Left lung (tissue), 10 donors: ENCODE data around the gene GPC5. TPM values are rescaled to one million over a fixed set of nuclear protein-coding genes. Genes with fewer than 3 reads are reported as not detected.
"Not testable (repeated sequence)": the region's sequence is repeated elsewhere in the genome, so short reads cannot be mapped to it uniquely, and the experiment has no call there.

Experiments used
- ATAC-seq: fragments of 200-7000 bp; cut with Tn5 transposase; one replicate; pipeline ENCODE4 v1.9.1; 2020; ENCODE audit warnings: moderate library complexity
- DNase-seq, 4 donors: peaks; one replicate each; pipeline ENCODE4 v3.0.0-alpha.2; 2013 to 2020
- H3K27ac ChIP-seq, 2 donors: fragments of 200-600 bp; sonication (generic) in 1 of 2; one replicate each; pipeline versions ENCODE4 v1.5.0 to v1.8.0; 2020 to 2021
- H3K27me3 ChIP-seq, 2 donors: fragments of 200-600 bp; sonication (generic) in 1 of 2; one replicate each; pipeline versions ENCODE4 v1.5.0 to v1.8.0; 2020 to 2021
- H3K36me3 ChIP-seq, 2 donors: fragments of 200-600 bp; sonication (generic) in 1 of 2; one replicate each; pipeline versions ENCODE4 v1.5.0 to v1.8.0; 2020 to 2021
- H3K4me1 ChIP-seq, 2 donors: fragments of 200-600 bp; one replicate each; pipeline ENCODE4 v1.8.0; 2021
- H3K4me3 ChIP-seq, 2 donors: fragments of 200-600 bp; sonication (generic) in 1 of 2; one replicate each; pipeline versions ENCODE4 v1.5.0 to v1.8.0; 2020 to 2021; ENCODE audit warnings: mild to moderate bottlenecking in 1 of 2
- H3K9me3 ChIP-seq, 2 donors: fragments of 200-600 bp; sonication (generic) in 1 of 2; one replicate each; pipeline versions ENCODE4 v1.5.0 to v1.8.0; 2020 to 2021
- intact Hi-C, 2 donors: fragments of 100-400 bp; cut with DNase I; formaldehyde crosslinking; loops; one replicate each; pipeline versions ENCODE4 v1.11.2 to v1.14.2; 2022
- polyA plus RNA-seq, 6 donors: library from polyadenylated mRNA; unstranded; fragments of 120-200 nt; gene quantifications; one replicate each; pipeline ENCODE4 v1.2.1, GENCODE V29; 2013; ENCODE audit not compliant: insufficient read length in 6 of 6
- total RNA-seq, 2 donors: library from RNA; stranded (reverse); fragmentation: NEBNext Ultra II Directional; extraction: Animal tissue kit (Norgen Biotek cat#: 25700); gene quantifications; one replicate each; pipeline ENCODE4 v1.2.1, GENCODE V29; 2021
- TF ChIP-seq, protein P1 (sequence below), 2 donors: fragments of 200-600 bp; sonication (generic) in 1 of 2; IDR thresholded peaks; one replicate each; pipeline versions ENCODE4 v1.5.0 to v1.8.0; 2021; ENCODE audit warnings: antibody characterized with exemption in 2 of 2
- donor health status: DM: no; HTN: yes; CAD: no.
- donor health status: DM: no; HTN: no; CAD: no.

The GPC5 gene
- total and polyA plus RNA-seq, 8 donors: 9.2 to 19.5 (median 11.5) TPM

DNA sequence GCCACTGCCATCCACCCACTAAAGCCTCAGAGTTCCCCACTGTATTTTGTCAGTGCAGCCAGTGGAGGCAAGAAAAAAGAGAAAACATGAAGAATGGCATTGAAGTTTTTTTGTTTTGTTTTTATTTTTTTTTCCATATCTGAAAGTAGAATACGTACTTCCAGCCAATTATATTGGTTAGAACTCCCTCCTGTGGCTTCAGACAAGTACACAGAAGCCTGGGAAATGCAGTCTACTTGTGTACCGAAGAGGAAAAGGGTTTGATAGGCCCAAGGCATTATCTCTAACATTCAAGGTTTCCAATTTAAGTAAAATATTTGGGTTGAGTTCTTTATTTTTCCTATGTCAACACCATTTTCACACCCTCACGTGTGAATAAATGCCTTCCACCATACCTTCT lies 1131.9 kb downstream of the GPC5 start:
- Histone ChIP-seq H3K27me3 (no peaks in the 10 kb centered on the region), H3K4me1 (no peaks in the 10 kb centered on the region), H3K36me3 (no peaks in the 10 kb centered on the region), H3K4me3 (no peak overlapping the region), H3K9me3 (peaks cover 0 to 3% of the 10 kb centered on the region in 2 donors), H3K27ac (no peak overlapping the region)
- TF ChIP-seq, protein P1, sequence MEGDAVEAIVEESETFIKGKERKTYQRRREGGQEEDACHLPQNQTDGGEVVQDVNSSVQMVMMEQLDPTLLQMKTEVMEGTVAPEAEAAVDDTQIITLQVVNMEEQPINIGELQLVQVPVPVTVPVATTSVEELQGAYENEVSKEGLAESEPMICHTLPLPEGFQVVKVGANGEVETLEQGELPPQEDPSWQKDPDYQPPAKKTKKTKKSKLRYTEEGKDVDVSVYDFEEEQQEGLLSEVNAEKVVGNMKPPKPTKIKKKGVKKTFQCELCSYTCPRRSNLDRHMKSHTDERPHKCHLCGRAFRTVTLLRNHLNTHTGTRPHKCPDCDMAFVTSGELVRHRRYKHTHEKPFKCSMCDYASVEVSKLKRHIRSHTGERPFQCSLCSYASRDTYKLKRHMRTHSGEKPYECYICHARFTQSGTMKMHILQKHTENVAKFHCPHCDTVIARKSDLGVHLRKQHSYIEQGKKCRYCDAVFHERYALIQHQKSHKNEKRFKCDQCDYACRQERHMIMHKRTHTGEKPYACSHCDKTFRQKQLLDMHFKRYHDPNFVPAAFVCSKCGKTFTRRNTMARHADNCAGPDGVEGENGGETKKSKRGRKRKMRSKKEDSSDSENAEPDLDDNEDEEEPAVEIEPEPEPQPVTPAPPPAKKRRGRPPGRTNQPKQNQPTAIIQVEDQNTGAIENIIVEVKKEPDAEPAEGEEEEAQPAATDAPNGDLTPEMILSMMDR (IDR thresholded peaks at IDR 0.05): no peak
- DNase-seq: peak in 2 of 4 donors; percentile 8 to 19
- ATAC-seq: no peak
- intact Hi-C loops: no loop called here

DNA sequence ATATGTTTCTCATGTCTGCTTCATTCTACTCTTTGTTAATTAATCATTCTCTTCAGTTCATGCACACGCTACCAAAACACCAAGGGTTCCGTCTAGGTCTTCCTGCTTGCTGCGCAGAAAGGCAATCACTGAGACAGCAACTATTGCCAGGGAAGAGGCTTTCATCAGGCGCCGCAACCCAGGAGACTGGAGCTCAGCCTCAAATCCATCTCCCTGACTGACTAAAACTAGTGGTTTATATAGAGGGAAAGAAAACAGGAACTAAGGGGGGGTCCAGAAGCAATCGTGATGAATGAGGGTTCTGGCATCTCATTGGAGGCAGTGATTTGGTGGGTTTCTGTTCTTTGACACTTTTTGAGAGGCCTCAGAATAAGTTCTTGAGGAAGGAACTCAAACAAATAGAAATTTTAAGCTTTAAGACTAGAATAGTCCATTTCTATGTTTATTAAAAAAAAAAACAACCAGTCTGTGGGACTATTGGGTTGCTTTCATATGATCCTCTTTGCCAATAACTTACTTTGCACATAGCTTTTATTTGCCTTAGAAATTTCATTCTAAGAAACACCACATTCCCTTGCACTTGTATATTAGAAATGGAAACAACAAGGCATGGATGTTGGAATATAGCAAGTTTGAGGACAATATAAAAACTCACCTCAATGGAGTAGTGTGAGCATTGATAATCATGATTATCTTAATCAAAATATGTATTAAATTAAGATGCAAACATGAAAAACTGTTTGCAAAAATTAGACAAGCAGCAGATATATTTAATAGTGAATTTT lies 1137.0 kb downstream of the GPC5 start:
- Histone ChIP-seq H3K9me3 (peaks cover 0 to 2% of the 10 kb centered on the region in 2 donors), H3K27me3 (no peaks in the 10 kb centered on the region), H3K4me1 (no peaks in the 10 kb centered on the region), H3K27ac (no peak overlapping the region), H3K36me3 (no peaks in the 10 kb centered on the region), H3K4me3 (no peak overlapping the region)
- ATAC-seq (no peak), DNase-seq (no peak)
- intact Hi-C loops: no loop called here
- TF ChIP-seq, protein P1 (IDR thresholded peaks at IDR 0.05): no peak

DNA sequence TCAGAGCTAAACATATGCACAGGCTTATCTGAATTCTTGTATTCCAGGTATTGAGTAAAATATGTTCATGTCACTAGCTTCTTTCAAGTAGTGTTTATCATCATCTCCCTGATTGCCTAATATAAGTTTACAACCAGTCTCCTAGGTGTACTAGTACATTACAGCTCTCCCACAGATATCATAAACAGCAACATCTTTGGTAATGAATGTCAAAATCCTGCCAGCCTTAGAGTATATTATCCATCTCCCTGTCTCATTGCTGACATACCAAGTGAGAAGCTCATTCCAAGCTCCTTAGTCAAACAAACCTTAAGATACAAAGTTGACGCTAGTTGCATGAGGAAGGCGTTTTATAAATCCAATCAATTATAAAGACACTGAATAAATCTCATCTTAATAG lies 1139.0 kb downstream of the GPC5 start:
- no peak overlapping the region for H3K4me3 ChIP-seq
- H3K9me3 ChIP-seq: peaks cover 0 to 2% of the 10 kb centered on the region in 2 donors
- H3K4me1 ChIP-seq: no peaks in the 10 kb centered on the region
- no peaks in the 10 kb centered on the region for H3K27me3 ChIP-seq
- ATAC-seq: no peak
- TF ChIP-seq, protein P1 (IDR thresholded peaks at IDR 0.05): no peak
- intact Hi-C loops: no loop called here
- H3K27ac ChIP-seq: no peak overlapping the region
- H3K36me3 ChIP-seq: no peaks in the 10 kb centered on the region
- no peak for DNase-seq

DNA sequence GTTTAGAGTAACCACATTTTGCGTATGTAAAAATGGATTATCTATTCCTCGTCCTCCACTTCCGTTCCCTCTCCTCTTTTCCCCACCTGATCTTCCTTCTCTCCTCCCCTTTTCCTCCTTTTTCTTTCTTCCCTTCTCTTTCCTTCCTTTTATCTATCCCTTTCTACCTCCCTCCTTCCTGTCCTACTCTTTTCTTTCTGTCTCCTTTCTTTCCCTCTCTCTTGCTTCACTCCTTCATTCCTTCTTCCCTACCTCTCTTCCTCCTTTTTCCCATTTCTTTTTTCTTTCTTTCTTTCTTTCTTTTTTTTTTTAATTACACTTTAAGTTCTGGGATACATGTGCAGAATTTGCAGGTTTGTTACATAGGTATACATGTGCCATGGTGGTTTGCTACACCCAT lies 1139.7 kb downstream of the GPC5 start:
- Histone ChIP-seq H3K27ac (no peak overlapping the region), H3K9me3 (peaks cover 0 to 2% of the 10 kb centered on the region in 2 donors), H3K27me3 (no peaks in the 10 kb centered on the region), H3K4me1 (no peaks in the 10 kb centered on the region), H3K4me3 (no peak overlapping the region), H3K36me3 (no peaks in the 10 kb centered on the region)
- DNase-seq (no peak), ATAC-seq (no peak)
- TF ChIP-seq, protein P1 (IDR thresholded peaks at IDR 0.05): no peak
- intact Hi-C loops: no loop called here

DNA sequence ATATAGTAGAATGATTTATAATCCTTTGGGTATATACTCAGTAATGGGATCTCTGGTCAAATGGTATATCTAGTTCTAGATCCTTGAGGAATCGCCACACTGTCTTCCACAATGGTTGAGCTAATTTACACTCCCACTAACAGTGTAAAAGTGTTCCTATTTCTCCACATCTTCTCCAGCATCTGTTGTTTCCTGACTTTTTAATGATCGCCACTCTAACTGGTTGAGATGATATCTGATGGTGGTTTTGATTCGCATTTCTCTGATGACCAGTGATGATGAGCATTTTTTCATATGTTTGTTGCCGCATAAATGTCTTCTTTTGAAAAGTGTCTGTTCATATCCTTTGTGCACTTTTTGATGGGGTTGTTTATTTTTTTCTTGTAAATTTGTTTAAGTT lies 1140.7 kb downstream of the GPC5 start:
- H3K4me3 ChIP-seq, H3K27ac ChIP-seq, DNase-seq, H3K36me3 ChIP-seq, H3K4me1 ChIP-seq, intact Hi-C loops, ATAC-seq, H3K27me3 ChIP-seq, H3K9me3 ChIP-seq: not testable (repeated sequence)

DNA sequence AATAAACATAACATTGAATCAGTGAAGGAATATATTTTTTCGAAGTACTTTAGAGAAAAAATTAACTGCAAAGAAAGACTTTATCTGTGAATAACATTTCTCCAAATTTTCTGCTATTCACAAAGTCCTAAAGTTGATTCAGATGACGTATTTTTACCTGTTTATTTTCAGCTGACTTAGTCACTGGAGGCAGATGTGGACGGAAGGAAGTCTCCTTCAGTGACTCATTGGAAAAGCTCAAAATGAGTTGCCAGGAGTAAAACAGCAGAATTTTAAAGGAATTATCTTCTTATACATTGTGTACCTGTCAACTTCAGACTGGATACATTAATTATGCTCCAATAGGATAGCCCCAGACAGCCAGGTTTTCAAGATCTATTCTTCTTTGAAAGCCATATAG lies 1148.8 kb downstream of the GPC5 start:
- no peak for ATAC-seq
- TF ChIP-seq, protein P1 (IDR thresholded peaks at IDR 0.05): no peak
- no peak overlapping the region for H3K27ac ChIP-seq
- H3K27me3 ChIP-seq: no peaks in the 10 kb centered on the region
- intact Hi-C loops: no loop called here
- no peaks in the 10 kb centered on the region for H3K4me1 ChIP-seq
- H3K9me3 ChIP-seq: peaks cover 0 to 18% of the 10 kb centered on the region in 2 donors
- no peaks in the 10 kb centered on the region for H3K36me3 ChIP-seq
- no peak overlapping the region for H3K4me3 ChIP-seq
- no peak for DNase-seq
